ENCODE data around the gene TBC1D3B.
"Not testable (repeated sequence)": the region's sequence is repeated elsewhere in the genome, so short reads cannot be mapped to it uniquely, and the experiment has no call there.

The TBC1D3B gene

GRCh38 chr17:36197387-36197703 is 20.9 kb upstream of the TBC1D3B start:
- Mint-ChIP-seq H3K27ac (no peak overlapping the region), H3K27me3 (ENCODE audit: low read depth, poor library complexity) (peaks cover 17% of the 10 kb centered on the region), H3K4me1 (peaks cover 42% of the 10 kb centered on the region), H3K4me3 (no peak overlapping the region), H3K36me3 (ENCODE audit: low read depth) (no peaks in the 10 kb centered on the region), H3K9me3 (no peaks in the 10 kb centered on the region)
- no peak for DNase-seq
- TF ChIP-seq CTCF (IDR thresholded peaks at IDR 0.05): no peak

- Mint-ChIP-seq H3K27ac (no peak overlapping the region), H3K9me3 (no peaks in the 10 kb centered on the region), H3K4me1 (peaks cover 33% of the 10 kb centered on the region), H3K27me3 (ENCODE audit: low read depth, poor library complexity) (peaks cover 22% of the 10 kb centered on the region), H3K36me3 (ENCODE audit: low read depth) (no peaks in the 10 kb centered on the region), H3K4me3 (no peak overlapping the region)
- no peak for TF ChIP-seq CTCF (IDR thresholded peaks at IDR 0.05)
- DNase-seq: no peak
Observed at GRCh38 chr17:36196131-36196486, 19.7 kb upstream of the TBC1D3B start.

GRCh38 chr17:36195434-36196130 is 19.1 kb upstream of the TBC1D3B start:
- Mint-ChIP-seq H3K9me3 (no peaks in the 10 kb centered on the region), H3K27ac (peak overlapping the region; percentile 53), H3K36me3 (ENCODE audit: low read depth) (no peaks in the 10 kb centered on the region), H3K27me3 (ENCODE audit: low read depth, poor library complexity) (peaks cover 22% of the 10 kb centered on the region), H3K4me1 (peaks cover 30% of the 10 kb centered on the region), H3K4me3 (peak overlapping the region; percentile 31)
- peak; percentile 42 for DNase-seq
- TF ChIP-seq CTCF (IDR thresholded peaks at IDR 0.05): no peak

GRCh38 chr17:36194832-36195433 is 18.5 kb upstream of the TBC1D3B start:
- H3K27me3 Mint-ChIP-seq (ENCODE audit: low read depth, poor library complexity): peaks cover 29% of the 10 kb centered on the region
- not testable (repeated sequence) for H3K4me3 Mint-ChIP-seq; DNase-seq; H3K36me3 Mint-ChIP-seq (ENCODE audit: low read depth); H3K9me3 Mint-ChIP-seq; H3K27ac Mint-ChIP-seq
- peaks cover 26% of the 10 kb centered on the region for H3K4me1 Mint-ChIP-seq

GRCh38 chr17:36194147-36194831 is 17.9 kb upstream of the TBC1D3B start:
- not testable (repeated sequence) for H3K36me3 Mint-ChIP-seq (ENCODE audit: low read depth); DNase-seq; H3K9me3 Mint-ChIP-seq; H3K4me3 Mint-ChIP-seq; H3K27ac Mint-ChIP-seq
- Mint-ChIP-seq H3K4me1 (peaks cover 26% of the 10 kb centered on the region), H3K27me3 (ENCODE audit: low read depth, poor library complexity) (peaks cover 29% of the 10 kb centered on the region)

- no peak for DNase-seq
- no peak for TF ChIP-seq CTCF (IDR thresholded peaks at IDR 0.05)
- H3K36me3 Mint-ChIP-seq (ENCODE audit: low read depth): no peaks in the 10 kb centered on the region
- no peak overlapping the region for H3K4me3 Mint-ChIP-seq
- no peak overlapping the region for H3K27ac Mint-ChIP-seq
- peaks cover 34% of the 10 kb centered on the region for H3K27me3 Mint-ChIP-seq (ENCODE audit: low read depth, poor library complexity)
- H3K9me3 Mint-ChIP-seq: no peaks in the 10 kb centered on the region
- H3K4me1 Mint-ChIP-seq: peaks cover 26% of the 10 kb centered on the region
Observed at GRCh38 chr17:36193216-36193775, 16.9 kb upstream of the TBC1D3B start.

- DNase-seq; H3K36me3 Mint-ChIP-seq (ENCODE audit: low read depth); H3K4me3 Mint-ChIP-seq; H3K27ac Mint-ChIP-seq; H3K9me3 Mint-ChIP-seq: not testable (repeated sequence)
- peaks cover 14% of the 10 kb centered on the region for H3K4me1 Mint-ChIP-seq
- H3K27me3 Mint-ChIP-seq (ENCODE audit: low read depth, poor library complexity): peaks cover 59% of the 10 kb centered on the region
Observed at GRCh38 chr17:36190549-36191330, 14.3 kb upstream of the TBC1D3B start.

- H3K27me3 Mint-ChIP-seq (ENCODE audit: low read depth, poor library complexity): peaks cover 60% of the 10 kb centered on the region
- H3K36me3 Mint-ChIP-seq (ENCODE audit: low read depth); H3K4me3 Mint-ChIP-seq; H3K9me3 Mint-ChIP-seq; H3K27ac Mint-ChIP-seq; DNase-seq; H3K4me1 Mint-ChIP-seq: not testable (repeated sequence)
Observed at GRCh38 chr17:36189993-36190392, 13.6 kb upstream of the TBC1D3B start.
